HG03135 (cell line): ENCODE results near the gene MRPS2.

ENCODE experiments used
- ATAC-seq: cut with Tn5 transposase; IDR thresholded peaks from one replicate; pipeline ENCODE4 v1.9.1; 2021; ENCODE audit warnings: mild to moderate bottlenecking, moderate library complexity; ENCODE audit not compliant: unreplicated experiment

The MRPS2 gene

DNA sequence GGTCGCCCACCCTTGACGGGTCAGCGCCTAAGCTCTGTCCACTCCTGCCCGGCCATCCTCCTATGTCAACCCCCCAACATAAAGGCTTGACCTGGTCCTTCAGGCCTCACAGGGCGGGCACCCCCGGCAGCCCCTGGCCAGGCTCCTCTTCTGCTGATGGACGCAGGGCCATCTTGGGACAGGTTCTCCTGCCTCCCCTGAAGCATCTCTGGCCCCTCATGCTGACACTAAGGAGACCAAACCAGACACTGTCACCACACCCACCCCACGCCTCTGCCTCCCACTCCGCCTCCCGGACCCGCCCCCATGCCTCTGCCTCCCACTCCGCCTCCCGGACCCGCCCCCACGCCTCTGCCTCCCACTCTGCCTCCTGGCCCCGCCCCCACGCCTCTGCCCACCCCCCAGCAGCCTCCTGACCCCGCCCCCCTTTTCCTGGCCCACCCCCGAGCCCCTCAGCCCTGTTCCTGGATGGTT is 52.3 kb downstream of the MRPS2 start:
- ATAC-seq, result no peak
